OCI-M2 (cell line): ENCODE data around the gene CALML5.

Source experiments
- DNase-seq: peaks from one replicate; lab custom pipeline; 2025; ENCODE audit not compliant: unreplicated experiment; lab: John Stamatoyannopoulos, UW

The CALML5 gene

GRCh38 chr10:5502571-5503476 lies 3.5 kb upstream of the CALML5 start:
- no peak for DNase-seq

- no peak for DNase-seq
Observed at GRCh38 chr10:5502061-5502521, 2.7 kb upstream of the CALML5 start.

GRCh38 chr10:5500910-5501309 lies 1.5 kb upstream of the CALML5 start:
- DNase-seq: no peak

DNA sequence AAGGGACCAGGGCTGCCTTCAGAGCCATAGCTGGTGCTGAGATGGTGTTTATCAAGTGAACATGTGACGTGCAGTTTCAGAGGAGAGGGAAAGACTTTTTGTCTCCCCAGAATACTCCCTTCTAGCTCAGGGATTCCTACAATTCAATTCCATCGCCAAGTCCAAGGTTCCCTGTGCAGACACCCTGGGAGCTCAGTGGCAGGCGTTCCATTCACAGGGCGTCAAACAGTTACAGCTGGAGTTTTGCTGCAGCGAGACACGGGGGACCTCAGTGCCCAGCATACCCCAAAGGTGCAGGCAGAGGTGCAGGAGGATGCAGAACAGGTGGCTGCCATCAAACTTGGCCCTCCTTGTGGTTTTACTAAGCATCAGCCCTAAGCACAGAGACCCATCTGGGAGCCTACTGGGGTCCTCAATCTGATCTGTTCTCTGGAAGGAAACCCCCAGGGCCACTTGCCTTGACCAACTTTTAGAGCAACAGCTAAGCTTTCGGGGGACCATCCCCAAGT lies 846 bp upstream of the CALML5 start:
- DNase-seq: no peak

- no peak for DNase-seq
Observed at GRCh38 chr10:5498791-5499492, 428 bp downstream of the CALML5 start.

GRCh38 chr10:5497948-5498730 lies 1.2 kb downstream of the CALML5 start:
- DNase-seq: no peak

DNA sequence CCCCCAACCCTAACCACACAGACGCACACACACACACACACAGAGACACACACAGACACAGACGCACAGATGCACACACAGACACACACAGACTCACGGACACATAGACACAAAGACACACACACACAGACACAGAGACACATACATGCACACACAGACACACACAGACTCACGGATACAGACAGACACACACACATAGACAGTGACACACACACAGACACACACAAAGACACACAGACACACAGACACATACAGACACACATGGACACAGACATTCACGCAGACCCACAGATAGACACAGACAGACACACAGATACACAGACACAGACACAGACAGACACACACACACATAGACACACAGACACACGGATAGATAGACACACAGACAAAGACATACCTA lies 2.1 kb downstream of the CALML5 start:
- DNase-seq: no peak

DNA sequence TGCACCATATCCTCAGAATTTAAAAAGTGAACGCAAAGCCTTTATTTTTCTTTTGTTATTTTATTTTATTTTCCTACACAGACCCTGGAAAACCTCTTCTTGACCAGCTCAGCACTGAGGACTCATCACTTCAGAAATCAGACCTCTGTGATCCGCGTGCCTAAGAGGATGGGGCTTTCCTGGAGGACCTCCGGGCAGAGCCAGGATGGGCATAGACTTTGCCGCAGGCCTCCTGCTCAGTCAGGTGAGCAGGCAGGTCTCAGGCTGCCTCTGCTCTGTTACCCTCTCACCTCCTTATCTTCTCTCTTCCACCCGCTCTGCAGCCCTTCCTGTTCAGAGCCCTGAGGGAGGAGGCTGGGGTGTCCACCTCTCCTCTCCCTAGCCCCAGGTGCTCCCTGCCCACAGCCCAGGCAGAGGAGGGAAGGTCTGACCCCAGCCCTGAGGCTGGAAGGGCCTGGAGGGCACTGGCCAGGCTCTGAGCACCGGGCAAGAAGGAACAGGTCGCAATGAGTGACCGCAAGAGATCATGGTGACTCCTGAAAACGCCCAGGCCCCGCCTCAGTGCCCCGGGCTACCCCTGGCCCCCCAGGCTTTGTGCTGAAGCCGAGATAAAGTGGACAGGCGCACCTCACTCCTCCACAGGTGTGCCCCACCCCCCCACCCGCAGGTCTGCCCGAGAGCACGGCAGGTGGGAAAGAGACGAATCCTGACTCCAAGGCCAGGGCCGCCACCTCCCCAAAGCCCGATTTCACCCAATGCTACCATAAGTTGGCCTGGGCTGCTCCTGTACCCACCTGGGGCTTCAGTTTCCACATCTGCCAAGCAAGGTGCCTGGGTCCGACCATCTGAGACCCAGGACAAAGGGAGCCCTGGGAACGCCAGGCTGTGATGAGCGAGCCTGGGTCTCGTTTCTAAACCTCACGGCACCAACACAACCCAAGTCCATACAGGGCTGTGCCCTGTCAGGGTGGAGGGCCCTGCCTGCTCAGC lies 2.8 kb downstream of the CALML5 start:
- DNase-seq: no peak

DNA sequence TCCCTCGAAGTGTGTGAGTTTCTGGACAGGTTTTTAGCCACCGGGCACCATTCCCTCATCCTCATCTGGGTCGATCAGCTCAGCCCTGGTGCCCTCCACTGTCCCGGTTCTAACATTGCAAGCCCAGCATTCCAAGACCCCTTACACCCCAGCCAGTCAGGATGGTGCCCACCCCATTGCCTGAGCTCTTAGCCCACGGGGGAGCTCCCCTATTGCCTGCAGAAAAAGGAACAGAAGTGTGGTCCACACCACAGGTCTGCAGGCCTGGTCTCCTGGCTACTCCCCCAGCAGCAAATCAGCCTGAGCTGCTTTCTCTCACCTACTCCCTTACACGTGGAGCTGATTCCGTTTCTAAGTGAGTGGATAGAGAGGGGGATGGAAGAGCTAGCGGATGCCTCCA lies 4.8 kb downstream of the CALML5 start:
- no peak for DNase-seq

- DNase-seq: no peak
Observed at GRCh38 chr10:5493691-5494090, 5.7 kb downstream of the CALML5 start.

- no peak for DNase-seq
Observed at GRCh38 chr10:5492929-5493576, 6.3 kb downstream of the CALML5 start.

- no peak for DNase-seq
Observed at GRCh38 chr10:5492322-5492855, 7.0 kb downstream of the CALML5 start.

GRCh38 chr10:5491477-5491876 lies 7.9 kb downstream of the CALML5 start:
- DNase-seq: no peak

- DNase-seq: no peak
Observed at GRCh38 chr10:5490698-5491464, 8.5 kb downstream of the CALML5 start.

DNA sequence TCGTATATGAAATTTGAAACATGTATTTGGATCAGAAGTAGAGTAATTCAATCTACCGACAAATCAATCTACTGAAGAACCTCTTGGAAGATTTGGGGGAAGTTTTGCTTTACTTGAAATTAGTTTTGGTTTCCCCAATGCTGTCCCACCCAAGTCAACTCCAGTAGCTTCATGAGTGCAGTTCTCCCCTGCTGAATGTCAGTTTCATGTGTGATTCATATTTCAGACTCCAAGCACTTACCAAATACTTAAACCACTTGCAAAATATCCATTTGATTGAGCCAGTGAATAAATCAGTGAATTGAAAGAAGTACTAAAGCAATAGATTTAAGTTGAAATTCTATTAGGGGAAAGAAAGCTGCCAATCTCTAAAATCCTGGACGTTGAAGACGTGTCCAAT lies 9.3 kb downstream of the CALML5 start:
- DNase-seq: no peak

DNA sequence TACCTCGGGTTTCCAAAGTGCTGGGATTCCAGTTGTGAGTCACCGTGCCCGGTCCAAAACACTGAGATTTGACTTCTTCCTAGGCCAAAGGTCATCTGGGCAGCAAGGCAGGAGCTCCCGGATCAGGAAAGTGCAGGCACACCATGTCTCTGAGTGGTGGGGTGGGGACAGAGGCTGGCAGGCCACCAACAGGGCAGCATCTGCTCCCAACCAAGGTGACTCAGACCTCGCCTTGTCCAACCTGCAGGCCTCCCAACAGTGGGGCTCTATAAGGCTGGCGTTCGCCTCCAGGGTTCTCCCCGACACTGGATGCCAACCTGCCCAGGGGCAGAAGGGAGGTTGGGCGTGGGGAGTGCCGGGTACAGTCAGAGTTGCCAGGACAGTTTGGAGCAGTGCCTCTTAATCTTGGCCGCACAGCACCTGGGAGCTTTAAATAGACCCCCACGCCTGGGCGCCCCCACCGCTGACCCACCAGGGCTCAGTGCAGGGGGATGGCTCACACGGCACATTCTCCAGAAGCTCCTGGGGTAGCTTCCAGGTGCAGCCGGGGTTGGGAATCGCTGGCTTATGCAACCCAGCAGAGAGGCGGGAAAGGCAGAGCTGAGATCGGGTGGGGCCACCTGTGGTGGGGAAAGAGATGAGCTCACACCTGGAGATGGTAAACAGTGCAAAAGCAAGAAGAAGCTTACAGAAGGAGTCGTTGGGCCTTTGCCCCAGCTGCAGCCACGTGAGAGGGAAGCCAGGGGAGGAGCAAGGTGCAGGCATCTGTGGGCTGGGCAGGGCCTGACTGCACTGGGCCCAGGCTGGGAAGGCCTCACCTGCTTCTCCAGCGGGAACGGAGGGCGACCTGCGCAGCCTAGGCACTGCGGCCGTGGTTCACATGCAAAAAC lies 10.9 kb downstream of the CALML5 start:
- no peak for DNase-seq

DNA sequence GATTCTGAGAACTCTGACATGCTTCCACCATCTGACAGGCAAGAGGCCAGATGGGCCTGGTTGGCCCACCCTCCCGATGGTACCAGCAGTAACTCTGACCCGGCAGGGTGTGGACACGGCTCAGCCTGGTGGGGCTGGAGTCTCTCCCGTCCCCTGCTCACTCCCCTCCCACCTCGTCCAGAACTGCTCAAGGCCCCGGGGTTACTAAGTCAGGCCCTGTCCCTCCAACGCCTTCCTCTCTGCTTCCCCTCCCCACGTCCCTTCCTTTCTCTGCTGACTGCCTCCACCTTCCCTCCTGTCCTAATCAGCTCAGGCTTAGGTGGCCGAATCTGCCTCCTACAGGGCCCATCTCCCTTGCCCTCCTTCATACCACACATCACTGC lies 12.5 kb downstream of the CALML5 start:
- DNase-seq: no peak
